K562 (cell line): ENCODE results near the gene TAS2R43.

Source experiments
- CTCF ChIP-seq, 3 experiments: IDR thresholded peaks in 2 of 3; conservative IDR thresholded peaks in 1 of 3; 2 replicates each; pipeline ENCODE4 v1.5.1; 2011 to 2012; ENCODE audit warnings: low read length in 3 of 3, mild to moderate bottlenecking in 3 of 3, control low read depth in 2 of 3, improper control_type of control experiment in 1 of 3, inconsistent platforms in 1 of 3, low read depth in 1 of 3, mixed read lengths in 1 of 3, moderate library complexity in 1 of 3; ENCODE audit not compliant: insufficient read depth in 2 of 3
- HDAC2 ChIP-seq: fragments of 450-650 bp; IDR thresholded peaks from 2 replicates; pipeline ENCODE4 v1.6.1; 2016; ENCODE audit warnings: mild to moderate bottlenecking
- NFIC ChIP-seq: fragments of 450-650 bp; IDR thresholded peaks from 2 replicates; pipeline ENCODE4 v1.6.1; 2017; ENCODE audit warnings: mild to moderate bottlenecking, inconsistent platforms
- SMAD3 ChIP-seq: fragments of 450-650 bp; formaldehyde crosslinking; conservative IDR thresholded peaks from 2 replicates; pipeline ENCODE4 v1.4.0; 2020; ENCODE audit warnings: mild to moderate bottlenecking
- TF ChIP-seq, protein P1 (sequence below): sonication (generic); formaldehyde crosslinking; IDR thresholded peaks from 2 replicates; pipeline ENCODE4 v1.5.0; 2020; ENCODE audit warnings: missing genetic modification reagents
- TF ChIP-seq, protein P2 (sequence below): sonication (generic); formaldehyde crosslinking; IDR thresholded peaks from 2 replicates; pipeline ENCODE4 v1.8.0; 2022; ENCODE audit warnings: mild to moderate bottlenecking, low read depth, missing genetic modification reagents

DNA sequence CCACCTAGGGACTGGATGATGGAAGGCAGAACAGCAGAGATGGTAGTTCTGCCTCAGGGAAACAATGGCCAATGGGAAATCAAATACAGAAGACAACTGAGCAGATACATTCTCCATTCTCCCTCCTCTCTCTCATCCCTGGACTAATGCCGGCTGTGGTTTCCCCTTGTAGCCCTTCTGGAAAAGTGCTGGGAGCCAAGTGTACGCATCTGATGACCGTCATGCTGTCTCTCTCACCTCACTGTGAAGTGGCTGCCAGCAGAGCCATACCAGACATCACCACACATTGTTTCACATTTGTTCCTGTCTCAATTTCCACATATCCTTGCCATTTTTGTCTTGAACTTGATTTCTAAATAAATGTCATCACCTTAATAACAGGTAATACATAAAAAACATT is 33.1 kb downstream of the TAS2R43 start:
- TF ChIP-seq NFIC (no peak), SMAD3 (CRISPR knock-in tag) (no peak), CTCF (IDR thresholded peaks at IDR 0.05 in 2 of 3, conservative IDR thresholded peaks at IDR 0.05 in 1 of 3; ENCODE audit: insufficient read depth in 2 of 3, low read depth in 1 of 3, low read length in 3 of 3) (no peak), HDAC2 (no peak)
- TF ChIP-seq, protein P1, sequence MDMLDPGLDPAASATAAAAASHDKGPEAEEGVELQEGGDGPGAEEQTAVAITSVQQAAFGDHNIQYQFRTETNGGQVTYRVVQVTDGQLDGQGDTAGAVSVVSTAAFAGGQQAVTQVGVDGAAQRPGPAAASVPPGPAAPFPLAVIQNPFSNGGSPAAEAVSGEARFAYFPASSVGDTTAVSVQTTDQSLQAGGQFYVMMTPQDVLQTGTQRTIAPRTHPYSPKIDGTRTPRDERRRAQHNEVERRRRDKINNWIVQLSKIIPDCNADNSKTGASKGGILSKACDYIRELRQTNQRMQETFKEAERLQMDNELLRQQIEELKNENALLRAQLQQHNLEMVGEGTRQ (CRISPR knock-in tag) = no peak
- TF ChIP-seq, protein P2, sequence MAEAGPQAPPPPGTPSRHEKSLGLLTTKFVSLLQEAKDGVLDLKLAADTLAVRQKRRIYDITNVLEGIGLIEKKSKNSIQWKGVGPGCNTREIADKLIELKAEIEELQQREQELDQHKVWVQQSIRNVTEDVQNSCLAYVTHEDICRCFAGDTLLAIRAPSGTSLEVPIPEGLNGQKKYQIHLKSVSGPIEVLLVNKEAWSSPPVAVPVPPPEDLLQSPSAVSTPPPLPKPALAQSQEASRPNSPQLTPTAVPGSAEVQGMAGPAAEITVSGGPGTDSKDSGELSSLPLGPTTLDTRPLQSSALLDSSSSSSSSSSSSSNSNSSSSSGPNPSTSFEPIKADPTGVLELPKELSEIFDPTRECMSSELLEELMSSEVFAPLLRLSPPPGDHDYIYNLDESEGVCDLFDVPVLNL (CRISPR knock-in tag) = no peak
